GM12878 (cell line): ENCODE data around the gene NUBP1.

Experiments used
- CTCF ChIP-seq, 3 experiments: IDR thresholded peaks in 2 of 3; conservative IDR thresholded peaks in 1 of 3; 2 replicates each; pipeline ENCODE4 v1.5.1; 2011; ENCODE audit warnings: low read depth in 3 of 3, low read length in 3 of 3, mild to moderate bottlenecking in 3 of 3, control low read depth in 2 of 3, moderate library complexity in 2 of 3, inconsistent platforms in 1 of 3, mixed read lengths in 1 of 3; ENCODE audit not compliant: control insufficient read depth in 2 of 3, insufficient read depth in 1 of 3; ENCODE audit errors: extremely low read depth in 1 of 3
- EP300 ChIP-seq, 2 experiments: fragments of 150-350 bp in 1 of 2; IDR thresholded peaks; 2 replicates each; pipeline ENCODE4 v1.6.1; 2011 to 2012; ENCODE audit warnings: low read depth in 2 of 2, low read length in 2 of 2, borderline replicate concordance in 1 of 2, improper control_type of control experiment in 1 of 2, inconsistent platforms in 1 of 2; ENCODE audit not compliant: control insufficient read depth in 1 of 2
- IRF4 ChIP-seq: IDR thresholded peaks from 2 replicates; pipeline ENCODE4 v1.6.1; 2011; ENCODE audit warnings: low read depth, low read length
- PBX3 ChIP-seq: IDR thresholded peaks from 2 replicates; pipeline ENCODE4 v1.6.1; 2011; ENCODE audit warnings: mild to moderate bottlenecking, low read depth, low read length, moderate library complexity; ENCODE audit not compliant: insufficient replicate concordance
- POLR2A ChIP-seq: IDR thresholded peaks from 2 replicates; pipeline ENCODE4 v1.6.1; 2011; ENCODE audit warnings: low read depth, mild to moderate bottlenecking, low read length
- POLR2AphosphoS5 ChIP-seq: IDR thresholded peaks from 2 replicates; pipeline ENCODE4 v1.6.1; 2011; ENCODE audit warnings: mild to moderate bottlenecking, low read length, inconsistent platforms
- TCF7 ChIP-seq: IDR thresholded peaks from 2 replicates; pipeline ENCODE4 v1.6.1; 2014; ENCODE audit warnings: antibody characterized with exemption, borderline replicate concordance

GRCh38 chr16:10753670-10754069 lies 10.0 kb downstream of the NUBP1 start:
- TF ChIP-seq POLR2AphosphoS5, result no peak
- no peak for TF ChIP-seq TCF7
- no peak for TF ChIP-seq EP300 (IDR thresholded peaks at IDR 0.05; ENCODE audit: borderline replicate concordance in 1 of 2, control insufficient read depth in 1 of 2, low read depth in 2 of 2, low read length in 2 of 2)
- TF ChIP-seq IRF4, result no peak
- no peak for TF ChIP-seq POLR2A
- TF ChIP-seq PBX3, result no peak
- TF ChIP-seq CTCF (IDR thresholded peaks at IDR 0.05 in 2 of 3, conservative IDR thresholded peaks at IDR 0.05 in 1 of 3; ENCODE audit: control insufficient read depth in 2 of 3, extremely low read depth in 1 of 3, insufficient read depth in 1 of 3, low read depth in 3 of 3, low read length in 3 of 3), result no peak
